Keratinocyte (primary cell): ENCODE results near the gene LRRC27. TPM values are rescaled to one million over a fixed set of nuclear protein-coding genes. Genes with fewer than 3 reads are reported as not detected.

Source experiments
- DNase-seq: peaks from one replicate; pipeline ENCODE4 v3.0.0-alpha.2; 2011; ENCODE audit warnings: low read depth, missing footprints, low spot score
- FAIRE-seq: peaks from 2 replicates; lab custom pipeline; 2011; peaks lifted over from hg19 to GRCh38; lab: Jason Lieb, UNC
- H2AFZ ChIP-seq: 2 replicates; pipeline ENCODE4 v1.6.0; 2012; ENCODE audit warnings: low read length, control low read depth, inconsistent platforms; ENCODE audit not compliant: control insufficient read depth
- H3K27ac ChIP-seq: 2 replicates; pipeline ENCODE4 v1.5.1; 2011; ENCODE audit warnings: low read length; ENCODE audit not compliant: control insufficient read depth, insufficient read depth
- H3K27me3 ChIP-seq: 3 replicates; pipeline ENCODE4 v1.6.0; 2011; ENCODE audit warnings: low read length; ENCODE audit not compliant: control insufficient read depth, insufficient read depth; ENCODE audit errors: extremely low read depth
- H3K36me3 ChIP-seq, 2 experiments: 2 replicates in 1 of 2; 3 replicates in 1 of 2; pipeline ENCODE4 v1.5.1; 2011; ENCODE audit warnings: low read length in 2 of 2, mild to moderate bottlenecking in 1 of 2; ENCODE audit not compliant: control insufficient read depth in 2 of 2, insufficient read depth in 2 of 2; ENCODE audit errors: extremely low read depth in 1 of 2
- H3K4me1 ChIP-seq: 3 replicates; pipeline ENCODE4 v1.5.1; 2011; ENCODE audit warnings: low read length; ENCODE audit not compliant: control insufficient read depth, insufficient read depth; ENCODE audit errors: extremely low read depth
- H3K4me2 ChIP-seq: 3 replicates; pipeline ENCODE4 v1.6.0; 2011; ENCODE audit warnings: low read depth, low read length; ENCODE audit not compliant: control insufficient read depth, insufficient read depth; ENCODE audit errors: extremely low read depth
- H3K4me3 ChIP-seq, 3 experiments: fragments of 200-600 bp in 1 of 3; sonication (generic) in 1 of 3; 2 replicates in 2 of 3; 3 replicates in 1 of 3; pipeline ENCODE4 v1.5.1; 2011 to 2016; ENCODE audit warnings: low read length in 3 of 3, mild to moderate bottlenecking in 3 of 3, control low read depth in 2 of 3, inconsistent platforms in 1 of 3, low read depth in 1 of 3, mixed read lengths in 1 of 3, mixed run types in 1 of 3, moderate library complexity in 1 of 3; ENCODE audit not compliant: control insufficient read depth in 2 of 3, insufficient read depth in 2 of 3; ENCODE audit errors: extremely low read depth in 1 of 3
- H3K79me2 ChIP-seq: 2 replicates; pipeline ENCODE4 v1.6.0; 2012; ENCODE audit warnings: low read length; ENCODE audit not compliant: control insufficient read depth, insufficient read depth
- H3K9ac ChIP-seq: 3 replicates; pipeline ENCODE4 v1.6.0; 2011; ENCODE audit warnings: low read length; ENCODE audit not compliant: control insufficient read depth, insufficient read depth; ENCODE audit errors: extremely low read depth
- H3K9me1 ChIP-seq: 3 replicates; pipeline ENCODE4 v1.6.0; 2011; ENCODE audit warnings: low read length; ENCODE audit not compliant: control insufficient read depth, insufficient read depth; ENCODE audit errors: extremely low read depth
- H3K9me3 ChIP-seq: 2 replicates; pipeline ENCODE4 v1.5.1; 2012; ENCODE audit warnings: low read depth, low read length; ENCODE audit not compliant: control insufficient read depth
- H4K20me1 ChIP-seq: 3 replicates; pipeline ENCODE4 v1.6.0; 2011; ENCODE audit warnings: low read length; ENCODE audit not compliant: control insufficient read depth, insufficient read depth; ENCODE audit errors: extremely low read depth
- EZH2 ChIP-seq: IDR thresholded peaks from one replicate; pipeline ENCODE4 v1.6.1; 2012; ENCODE audit warnings: inconsistent platforms, mild to moderate bottlenecking, low read length, moderate library complexity
- dilution Hi-C: fragments of 300-500 bp; cut with MboI; formaldehyde crosslinking; loops from one replicate; pipeline ENCODE4 v1.7.0; 2020; ENCODE audit warnings: low sequenced_read_pairs; ENCODE audit not compliant: extremely low pct_ligation_motif_present
- polyA plus RNA-seq, 5 experiments: library from polyadenylated mRNA; depleted of rRNA in 3 of 5; stranded (reverse) in 3 of 5; stranded (forward) in 1 of 5; unstranded in 1 of 5; fragments of >200 nt; gene quantifications; 1 replicate in 1 of 5; 2 replicates in 3 of 5; 3 replicates in 1 of 5; pipeline versions ENCODE4 v1.2.1 to v1.2.3, GENCODE V29; 2011 to 2012; ENCODE audit warnings: missing spikeins in 2 of 5, low read depth in 1 of 5, low replicate concordance in 1 of 5
- TF ChIP-seq, protein P1 (sequence below), 3 experiments: IDR thresholded peaks in 1 of 3; conservative IDR thresholded peaks in 1 of 3; optimal IDR thresholded peaks in 1 of 3; 2 replicates in 2 of 3; 3 replicates in 1 of 3; pipeline versions ENCODE3 to v1.5.1; 2011; ENCODE audit warnings: low read length in 3 of 3, mild to moderate bottlenecking in 3 of 3, moderate library complexity in 2 of 3, control low read depth in 1 of 3, inconsistent platforms in 1 of 3; ENCODE audit not compliant: insufficient read depth in 2 of 3; ENCODE audit errors: extremely low read depth in 1 of 3

The LRRC27 gene
- polyA plus RNA-seq, 1 donor (not counting 4 experiments of a cell fraction or from before 2014, with no cell fraction given) = 3.0 TPM

DNA sequence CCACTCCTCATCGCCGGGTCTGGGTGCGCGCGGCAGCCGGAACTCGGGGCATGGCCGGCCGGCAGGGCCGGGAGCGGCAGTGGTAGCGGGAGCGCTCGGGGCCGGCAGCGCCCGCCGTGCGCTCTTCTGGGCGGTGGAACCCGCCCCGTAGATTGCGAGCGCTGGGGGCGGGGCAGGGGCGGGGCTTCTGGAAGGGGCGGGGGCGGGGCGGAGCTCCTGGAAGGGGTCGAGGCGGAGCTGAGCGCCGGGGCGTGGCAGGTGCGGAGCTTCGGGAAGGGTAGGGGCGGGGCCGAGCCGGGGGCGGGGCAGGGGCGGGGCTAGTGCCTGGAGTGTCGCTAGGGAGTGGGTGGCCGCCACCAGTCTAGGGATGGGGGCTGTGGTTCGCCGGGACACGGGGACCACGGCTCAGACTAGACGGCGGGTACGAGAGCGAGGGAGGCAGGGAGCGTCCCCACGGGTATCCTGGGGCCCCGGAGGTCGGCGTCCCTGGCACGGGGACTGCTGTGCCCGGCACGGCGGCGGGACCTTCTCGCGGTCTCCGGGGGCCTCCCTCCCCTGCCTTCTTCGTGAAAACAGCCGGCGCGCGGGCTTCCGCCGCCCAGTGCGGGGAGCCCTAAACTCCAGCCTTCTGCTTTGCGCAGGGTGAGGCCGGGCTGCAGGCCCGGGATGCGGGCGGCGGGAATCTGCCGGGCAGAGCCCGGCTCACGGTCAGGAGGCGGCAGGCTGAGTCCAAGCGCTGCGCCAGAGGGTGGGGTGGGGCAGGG is 24.0 kb upstream of the LRRC27 start, which contains the start of gene STK32C:
Gene STK32C (minus strand): TSS at position 128 of the 764 bp plus-strand sequence. CDS start 117 bp downstream, at position 11.
- H4K20me1 ChIP-seq = no peaks in the 10 kb centered on the region
- no peaks in the 10 kb centered on the region for H3K79me2 ChIP-seq
- dilution Hi-C loops = no loop called here
- H3K27ac ChIP-seq = no peak within 1 kb of the TSS
- H3K4me3 ChIP-seq = peak within 1 kb of the TSS; percentile 63 to 70 (median 67)
- H3K4me2 ChIP-seq = peak within 1 kb of the TSS; percentile 75
- peak; percentile 25 for DNase-seq
- no peaks in the 10 kb centered on the region for H3K9me3 ChIP-seq
- peaks cover 42% of the 10 kb centered on the region for H3K27me3 ChIP-seq
- TF ChIP-seq EZH2 = no peak
- TF ChIP-seq, protein P1, sequence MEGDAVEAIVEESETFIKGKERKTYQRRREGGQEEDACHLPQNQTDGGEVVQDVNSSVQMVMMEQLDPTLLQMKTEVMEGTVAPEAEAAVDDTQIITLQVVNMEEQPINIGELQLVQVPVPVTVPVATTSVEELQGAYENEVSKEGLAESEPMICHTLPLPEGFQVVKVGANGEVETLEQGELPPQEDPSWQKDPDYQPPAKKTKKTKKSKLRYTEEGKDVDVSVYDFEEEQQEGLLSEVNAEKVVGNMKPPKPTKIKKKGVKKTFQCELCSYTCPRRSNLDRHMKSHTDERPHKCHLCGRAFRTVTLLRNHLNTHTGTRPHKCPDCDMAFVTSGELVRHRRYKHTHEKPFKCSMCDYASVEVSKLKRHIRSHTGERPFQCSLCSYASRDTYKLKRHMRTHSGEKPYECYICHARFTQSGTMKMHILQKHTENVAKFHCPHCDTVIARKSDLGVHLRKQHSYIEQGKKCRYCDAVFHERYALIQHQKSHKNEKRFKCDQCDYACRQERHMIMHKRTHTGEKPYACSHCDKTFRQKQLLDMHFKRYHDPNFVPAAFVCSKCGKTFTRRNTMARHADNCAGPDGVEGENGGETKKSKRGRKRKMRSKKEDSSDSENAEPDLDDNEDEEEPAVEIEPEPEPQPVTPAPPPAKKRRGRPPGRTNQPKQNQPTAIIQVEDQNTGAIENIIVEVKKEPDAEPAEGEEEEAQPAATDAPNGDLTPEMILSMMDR (optimal IDR thresholded peaks at IDR 0.05 in 1 of 3, IDR thresholded peaks at IDR 0.05 in 1 of 3, conservative IDR thresholded peaks at IDR 0.05 in 1 of 3; ENCODE audit: extremely low read depth in 1 of 3, insufficient read depth in 2 of 3, low read length in 3 of 3) = no peak
- FAIRE-seq = no peak
- H3K9ac ChIP-seq = peak within 1 kb of the TSS; percentile 15
- peak within 1 kb of the TSS; percentile 93 for H2AFZ ChIP-seq
- no peaks in the 10 kb centered on the region for H3K4me1 ChIP-seq
- no peaks in the 10 kb centered on the region for H3K9me1 ChIP-seq
- H3K36me3 ChIP-seq = no peaks in the 10 kb centered on the region

DNA sequence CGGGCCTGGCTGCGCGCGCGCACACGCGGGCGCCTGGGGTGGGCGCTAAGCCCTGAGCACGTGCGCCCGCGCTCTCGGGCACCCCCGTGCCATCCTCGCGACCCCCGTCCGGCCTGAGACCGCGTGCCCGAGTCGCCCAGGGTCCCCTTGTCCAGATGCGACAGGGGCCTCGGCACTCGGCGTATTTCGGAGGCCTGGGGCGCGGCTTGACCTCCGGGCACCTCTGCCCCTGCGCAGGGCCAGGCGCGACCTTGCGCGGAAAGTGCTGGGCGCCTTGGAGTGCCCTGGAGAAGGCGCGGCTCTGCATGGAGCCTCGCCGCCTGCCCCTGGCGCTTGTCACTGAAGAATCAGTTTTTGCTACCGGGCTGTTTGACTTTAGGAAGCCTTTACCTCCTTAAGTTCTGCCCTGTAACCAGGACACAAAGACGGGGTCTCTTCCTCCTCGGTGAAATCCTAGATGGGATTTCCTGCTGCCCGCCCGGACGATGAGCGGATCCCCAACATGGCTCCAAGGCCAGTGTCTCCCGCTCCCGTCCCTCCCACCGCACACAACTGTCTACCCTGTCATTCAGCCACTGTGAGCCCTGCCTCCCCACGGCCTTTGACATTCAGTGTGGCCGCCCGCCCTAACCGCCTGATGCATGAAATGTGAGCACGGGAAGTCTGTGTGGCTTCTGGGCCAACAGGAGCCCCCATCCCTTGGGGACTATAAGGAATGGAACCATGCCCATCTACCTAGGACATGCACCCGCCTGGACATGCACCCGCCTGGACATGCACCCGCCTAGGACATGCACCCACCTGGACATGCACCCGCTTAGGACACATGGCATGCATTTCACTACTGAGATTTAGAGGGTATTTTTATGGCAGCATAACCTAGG is 23.2 kb upstream of the LRRC27 start:
- TF ChIP-seq EZH2 = peak; percentile 49
- TF ChIP-seq, protein P1 (optimal IDR thresholded peaks at IDR 0.05 in 1 of 3, IDR thresholded peaks at IDR 0.05 in 1 of 3, conservative IDR thresholded peaks at IDR 0.05 in 1 of 3; ENCODE audit: extremely low read depth in 1 of 3, insufficient read depth in 2 of 3, low read length in 3 of 3) = no peak
- Histone ChIP-seq H3K27me3 (peaks cover 47% of the 10 kb centered on the region), H3K4me1 (no peaks in the 10 kb centered on the region), H3K4me2 (peak overlapping the region; percentile 75), H2AFZ (peak overlapping the region; percentile 26), H3K36me3 (no peaks in the 10 kb centered on the region), H3K9me1 (no peaks in the 10 kb centered on the region), H3K4me3 (peak overlapping the region; percentile 63 to 70 (median 67)), H3K27ac (no peak overlapping the region), H4K20me1 (no peaks in the 10 kb centered on the region), H3K9ac (peak overlapping the region; percentile 15), H3K79me2 (no peaks in the 10 kb centered on the region), H3K9me3 (no peaks in the 10 kb centered on the region)
- no peak for FAIRE-seq
- dilution Hi-C loops = no loop called here
- no peak for DNase-seq
